ENCODE measurements around the gene OXCT1.

DNA sequence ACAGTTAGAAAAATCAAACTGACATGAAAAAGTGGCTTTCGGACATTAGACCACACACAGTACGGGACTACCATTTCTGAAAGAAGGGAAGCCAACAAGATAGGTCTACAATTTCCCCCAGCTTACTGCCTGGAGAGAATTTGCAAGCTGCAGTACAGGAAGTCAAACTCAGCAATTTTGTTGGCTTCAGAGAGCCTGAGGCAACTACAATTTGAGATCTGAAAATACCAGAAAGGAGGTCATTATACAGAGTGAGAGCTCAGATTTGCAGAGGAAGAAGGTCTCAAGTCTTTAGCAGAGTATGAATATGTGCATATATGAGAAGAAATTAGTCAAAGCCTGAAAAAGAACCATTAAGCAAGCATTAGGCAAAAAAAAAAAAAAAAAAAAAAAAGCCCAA, 83.0 kb downstream of the OXCT1 start:
- no peak for TF ChIP-seq GATA3 (IDR thresholded peaks at IDR 0.05; ENCODE audit: low read depth, low read length)
- TF ChIP-seq GATA2 (IDR thresholded peaks at IDR 0.05; ENCODE audit: low read depth, low read length): no peak

All from SH-SY5Y (cell line).